ENCODE measurements around the gene ZNF516. TPM values are rescaled to one million over a fixed set of nuclear protein-coding genes. Genes with fewer than 3 reads are reported as not detected.

ZNF516 gene
- total RNA-seq, 1 donor: 16.3 TPM

DNA sequence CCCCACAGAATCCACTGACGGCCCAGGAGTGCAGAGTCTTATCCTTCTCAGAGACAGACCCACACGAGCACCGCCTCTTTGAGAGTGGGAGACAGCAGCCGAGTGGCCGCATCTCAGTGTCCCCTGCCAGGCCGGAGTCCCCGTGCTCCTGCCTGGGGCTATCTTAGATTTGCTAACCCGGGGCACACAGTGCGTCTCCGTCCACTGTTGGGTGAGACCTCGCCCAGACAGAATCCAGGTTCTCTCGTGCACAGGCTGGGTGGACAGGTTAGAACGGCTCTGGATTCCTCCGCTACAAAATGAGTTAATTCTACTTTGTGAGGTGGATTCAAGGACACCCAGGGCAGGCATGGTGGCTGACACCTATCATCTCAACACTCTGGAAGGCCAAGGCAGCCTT lies 88.3 kb downstream of the ZNF516 start:
- Histone ChIP-seq H2AFZ (ENCODE audit: low read length) (no peak overlapping the region), H3K27ac (ENCODE audit: low read depth, low read length) (no peak overlapping the region), H4K20me1 (ENCODE audit: insufficient read depth, low read length) (peaks cover 60% of the 10 kb centered on the region), H3K4me2 (ENCODE audit: insufficient read depth, low read length) (no peak overlapping the region), H3K36me3 (ENCODE audit: insufficient read depth, low read length) (peaks cover 3% of the 10 kb centered on the region), H3K27me3 (ENCODE audit: insufficient read depth, low read length) (no peaks in the 10 kb centered on the region), H3K9me3 (ENCODE audit: low read depth, low read length) (no peaks in the 10 kb centered on the region), H3K4me3 (ENCODE audit: insufficient read depth, low read length) (no peak overlapping the region), H3K79me2 (ENCODE audit: insufficient read depth, low read length) (peaks cover 39% of the 10 kb centered on the region), H3K4me1 (ENCODE audit: insufficient read depth, low read length) (peaks cover 5% of the 10 kb centered on the region)
- no peak for DNase-seq (ENCODE audit: insufficient read length, low spot score, missing footprints)
- TF ChIP-seq, protein P1, sequence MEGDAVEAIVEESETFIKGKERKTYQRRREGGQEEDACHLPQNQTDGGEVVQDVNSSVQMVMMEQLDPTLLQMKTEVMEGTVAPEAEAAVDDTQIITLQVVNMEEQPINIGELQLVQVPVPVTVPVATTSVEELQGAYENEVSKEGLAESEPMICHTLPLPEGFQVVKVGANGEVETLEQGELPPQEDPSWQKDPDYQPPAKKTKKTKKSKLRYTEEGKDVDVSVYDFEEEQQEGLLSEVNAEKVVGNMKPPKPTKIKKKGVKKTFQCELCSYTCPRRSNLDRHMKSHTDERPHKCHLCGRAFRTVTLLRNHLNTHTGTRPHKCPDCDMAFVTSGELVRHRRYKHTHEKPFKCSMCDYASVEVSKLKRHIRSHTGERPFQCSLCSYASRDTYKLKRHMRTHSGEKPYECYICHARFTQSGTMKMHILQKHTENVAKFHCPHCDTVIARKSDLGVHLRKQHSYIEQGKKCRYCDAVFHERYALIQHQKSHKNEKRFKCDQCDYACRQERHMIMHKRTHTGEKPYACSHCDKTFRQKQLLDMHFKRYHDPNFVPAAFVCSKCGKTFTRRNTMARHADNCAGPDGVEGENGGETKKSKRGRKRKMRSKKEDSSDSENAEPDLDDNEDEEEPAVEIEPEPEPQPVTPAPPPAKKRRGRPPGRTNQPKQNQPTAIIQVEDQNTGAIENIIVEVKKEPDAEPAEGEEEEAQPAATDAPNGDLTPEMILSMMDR (IDR thresholded peaks at IDR 0.05; ENCODE audit: extremely low read depth, low read depth, low read length): no peak

DNA sequence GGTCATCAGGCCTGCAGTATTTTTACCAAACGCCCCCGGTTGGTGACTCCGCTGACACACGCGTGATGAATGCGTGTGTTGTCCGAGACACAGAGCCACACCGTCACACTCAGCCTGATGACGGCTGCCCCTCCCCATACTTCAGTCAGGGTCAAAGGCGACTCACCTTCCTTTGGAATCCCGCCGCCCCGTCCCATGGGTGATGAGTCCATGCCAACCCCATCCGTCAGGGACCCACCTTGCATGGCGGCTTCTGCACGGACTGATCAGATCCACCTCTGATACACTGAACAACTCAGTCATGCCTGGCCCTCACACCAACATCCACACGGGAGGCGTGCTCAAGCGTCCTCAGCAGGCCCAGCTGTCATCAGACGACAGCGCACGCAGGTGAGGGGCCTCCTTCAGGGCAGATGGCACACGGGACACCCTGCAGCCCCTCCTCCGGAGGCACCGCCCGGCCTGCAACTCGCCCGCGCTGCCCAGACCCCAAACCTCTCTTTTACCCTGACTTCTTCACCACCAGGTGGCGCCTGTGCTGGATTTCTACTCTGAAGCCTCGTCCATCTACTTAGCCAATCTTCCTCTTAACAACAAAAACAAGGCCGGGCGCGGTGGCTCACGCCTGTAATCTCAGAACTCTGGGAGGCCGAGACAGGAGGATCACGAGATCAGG lies 89.2 kb downstream of the ZNF516 start:
- H3K79me2 ChIP-seq (ENCODE audit: insufficient read depth, low read length): peaks cover 36% of the 10 kb centered on the region
- DNase-seq (ENCODE audit: insufficient read length, low spot score, missing footprints): peak; percentile 92
- H3K36me3 ChIP-seq (ENCODE audit: insufficient read depth, low read length): peaks cover 3% of the 10 kb centered on the region
- peaks cover 57% of the 10 kb centered on the region for H4K20me1 ChIP-seq (ENCODE audit: insufficient read depth, low read length)
- TF ChIP-seq, protein P1 (IDR thresholded peaks at IDR 0.05; ENCODE audit: extremely low read depth, low read depth, low read length): peak; percentile 46
- H3K4me2 ChIP-seq (ENCODE audit: insufficient read depth, low read length): no peak overlapping the region
- no peaks in the 10 kb centered on the region for H3K4me1 ChIP-seq (ENCODE audit: insufficient read depth, low read length)
- H3K27me3 ChIP-seq (ENCODE audit: insufficient read depth, low read length): no peaks in the 10 kb centered on the region
- H3K4me3 ChIP-seq (ENCODE audit: insufficient read depth, low read length): no peak overlapping the region
- no peaks in the 10 kb centered on the region for H3K9me3 ChIP-seq (ENCODE audit: low read depth, low read length)
- no peak overlapping the region for H2AFZ ChIP-seq (ENCODE audit: low read length)
- no peak overlapping the region for H3K27ac ChIP-seq (ENCODE audit: low read depth, low read length)

DNA sequence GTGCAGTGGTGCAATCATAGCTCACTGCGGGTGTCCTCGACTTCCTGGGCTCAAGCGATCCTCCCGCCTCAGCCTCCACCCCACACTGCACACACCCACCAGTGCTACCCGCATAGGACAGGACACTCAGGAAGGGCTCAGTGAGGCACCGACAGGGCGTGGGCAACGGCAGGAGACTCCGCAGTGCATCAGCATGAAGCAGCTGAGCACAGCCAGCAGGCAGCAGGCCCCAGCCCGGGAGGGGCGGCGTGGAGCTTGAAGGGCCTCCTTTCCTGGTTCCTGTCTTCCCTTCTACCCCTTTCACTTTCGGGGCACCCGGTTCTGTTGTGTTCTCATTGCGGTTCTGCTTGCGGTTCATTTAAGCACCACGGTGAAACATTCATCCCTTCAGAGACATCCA lies 89.8 kb downstream of the ZNF516 start:
- H3K79me2 ChIP-seq (ENCODE audit: insufficient read depth, low read length): peaks cover 35% of the 10 kb centered on the region
- DNase-seq (ENCODE audit: insufficient read length, low spot score, missing footprints): no peak

DNA sequence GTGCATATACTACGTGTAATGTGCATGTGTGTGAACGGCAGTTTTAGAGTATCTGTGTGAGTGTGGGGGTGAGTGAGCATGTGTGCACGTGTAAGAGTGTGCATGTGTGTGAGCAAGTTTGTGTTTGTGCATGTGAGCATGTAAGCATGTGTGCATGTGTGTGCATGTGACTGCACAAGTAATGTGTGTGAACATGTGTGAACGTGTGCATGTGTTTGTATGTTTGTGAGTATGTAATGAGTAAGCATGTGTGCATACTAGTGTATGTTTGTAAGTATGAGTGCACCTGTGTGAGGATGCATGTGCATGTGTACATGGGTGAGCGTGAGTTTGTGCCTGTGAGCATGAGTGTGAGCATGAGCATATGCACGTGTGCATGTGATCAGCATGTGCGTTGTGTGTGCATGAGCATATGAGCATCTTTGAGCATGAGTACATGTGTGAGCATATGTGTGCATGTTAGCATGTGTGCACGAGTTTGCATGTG lies 90.7 kb downstream of the ZNF516 start:
- H3K4me3 ChIP-seq (ENCODE audit: insufficient read depth, low read length): no peak overlapping the region
- no peak for DNase-seq (ENCODE audit: insufficient read length, low spot score, missing footprints)
- no peaks in the 10 kb centered on the region for H3K4me1 ChIP-seq (ENCODE audit: insufficient read depth, low read length)
- H3K27ac ChIP-seq (ENCODE audit: low read depth, low read length): no peak overlapping the region
- no peak overlapping the region for H3K4me2 ChIP-seq (ENCODE audit: insufficient read depth, low read length)
- no peak overlapping the region for H2AFZ ChIP-seq (ENCODE audit: low read length)
- no peaks in the 10 kb centered on the region for H3K36me3 ChIP-seq (ENCODE audit: insufficient read depth, low read length)
- no peaks in the 10 kb centered on the region for H3K27me3 ChIP-seq (ENCODE audit: insufficient read depth, low read length)
- peaks cover 66% of the 10 kb centered on the region for H4K20me1 ChIP-seq (ENCODE audit: insufficient read depth, low read length)
- TF ChIP-seq, protein P1 (IDR thresholded peaks at IDR 0.05; ENCODE audit: extremely low read depth, low read depth, low read length): no peak
- H3K79me2 ChIP-seq (ENCODE audit: insufficient read depth, low read length): peaks cover 35% of the 10 kb centered on the region
- no peaks in the 10 kb centered on the region for H3K9me3 ChIP-seq (ENCODE audit: low read depth, low read length)

More for the DNA sequence above, 89.8 kb downstream of the ZNF516 start:
- H3K4me2 ChIP-seq (ENCODE audit: insufficient read depth, low read length): no peak overlapping the region
- H4K20me1 ChIP-seq (ENCODE audit: insufficient read depth, low read length): peaks cover 61% of the 10 kb centered on the region
- TF ChIP-seq, protein P1 (IDR thresholded peaks at IDR 0.05; ENCODE audit: extremely low read depth, low read depth, low read length): no peak
- H2AFZ ChIP-seq (ENCODE audit: low read length): no peak overlapping the region
- H3K27ac ChIP-seq (ENCODE audit: low read depth, low read length): no peak overlapping the region
- no peaks in the 10 kb centered on the region for H3K4me1 ChIP-seq (ENCODE audit: insufficient read depth, low read length)
- H3K9me3 ChIP-seq (ENCODE audit: low read depth, low read length): no peaks in the 10 kb centered on the region
- peaks cover 3% of the 10 kb centered on the region for H3K36me3 ChIP-seq (ENCODE audit: insufficient read depth, low read length)
- no peak overlapping the region for H3K4me3 ChIP-seq (ENCODE audit: insufficient read depth, low read length)
- no peaks in the 10 kb centered on the region for H3K27me3 ChIP-seq (ENCODE audit: insufficient read depth, low read length)
